Measurements from ENCODE around the gene WDR45B.
"Not testable (repeated sequence)": the region's sequence is repeated elsewhere in the genome, so short reads cannot be mapped to it uniquely, and the experiment has no call there.

The WDR45B gene

DNA sequence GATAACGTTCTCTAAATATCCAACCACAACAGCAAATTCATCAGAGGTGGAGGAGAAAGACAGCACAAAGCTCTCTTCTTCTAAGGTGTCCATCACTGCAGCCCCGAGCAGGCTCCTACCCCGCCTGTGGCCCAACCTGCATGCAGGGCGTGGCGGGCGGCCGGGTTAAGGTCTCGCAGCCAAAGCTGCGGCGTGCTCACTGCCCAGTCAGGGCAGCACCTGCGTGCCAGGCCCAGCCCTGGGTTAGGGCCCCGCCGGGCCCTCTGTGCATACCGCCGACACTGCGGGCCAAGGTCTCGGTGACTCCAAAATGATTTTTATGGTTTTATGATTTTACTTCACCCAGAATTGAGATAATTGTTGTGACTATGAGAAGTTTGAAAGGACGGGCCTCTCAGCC is 70.9 kb downstream of the WDR45B start:
- FAIRE-seq, result no peak

DNA sequence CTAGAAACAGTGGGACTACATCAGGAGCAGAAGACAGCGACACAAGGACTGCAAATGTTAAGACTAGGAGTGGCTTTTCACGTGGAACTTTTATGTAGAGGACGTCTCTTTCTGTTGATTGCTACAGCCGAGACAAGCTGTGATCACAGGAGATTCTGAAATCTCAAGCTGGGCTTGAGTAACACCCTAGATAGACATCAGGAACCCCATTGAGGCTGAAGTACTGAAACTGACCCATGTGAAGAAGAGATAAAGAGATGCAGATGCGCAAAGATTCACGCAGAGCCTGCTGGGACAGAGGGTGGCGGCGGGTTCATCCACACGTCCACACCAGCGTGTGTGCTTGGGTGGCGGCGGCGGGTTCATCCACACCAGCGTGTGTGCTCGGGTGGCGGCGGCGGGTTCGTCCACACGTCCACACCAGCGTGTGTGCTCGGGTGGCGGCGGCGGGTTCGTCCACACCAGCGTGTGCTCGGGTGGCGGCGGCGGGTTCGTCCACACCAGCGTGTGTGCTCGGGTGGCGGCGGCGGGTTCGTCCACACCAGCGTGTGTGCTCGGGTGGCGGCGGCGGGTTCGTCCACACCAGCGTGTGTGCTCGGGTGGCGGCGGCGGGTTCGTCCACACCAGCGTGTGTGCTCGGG is 72.5 kb downstream of the WDR45B start:
- not testable (repeated sequence) for FAIRE-seq

DNA sequence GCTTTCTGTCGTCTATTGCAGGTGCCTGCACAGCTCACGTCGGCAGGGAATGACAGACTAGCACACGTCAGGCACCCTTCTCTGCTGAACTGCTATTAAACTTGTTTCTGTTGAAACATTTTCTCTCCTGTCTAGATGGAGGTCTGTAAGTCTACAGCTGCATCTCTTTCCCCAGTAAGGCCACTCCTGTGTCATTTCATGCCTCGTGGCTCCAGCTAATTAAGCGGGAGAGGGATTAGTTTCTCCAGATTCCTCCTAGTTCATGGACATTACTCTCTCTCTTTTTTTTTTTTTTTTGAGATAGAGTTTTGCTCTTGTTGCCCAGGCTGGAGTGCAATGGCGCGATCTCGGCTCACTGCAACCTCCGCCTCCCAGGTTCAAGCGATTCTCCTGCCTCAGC is 74.2 kb downstream of the WDR45B start:
- FAIRE-seq, result no peak

DNA sequence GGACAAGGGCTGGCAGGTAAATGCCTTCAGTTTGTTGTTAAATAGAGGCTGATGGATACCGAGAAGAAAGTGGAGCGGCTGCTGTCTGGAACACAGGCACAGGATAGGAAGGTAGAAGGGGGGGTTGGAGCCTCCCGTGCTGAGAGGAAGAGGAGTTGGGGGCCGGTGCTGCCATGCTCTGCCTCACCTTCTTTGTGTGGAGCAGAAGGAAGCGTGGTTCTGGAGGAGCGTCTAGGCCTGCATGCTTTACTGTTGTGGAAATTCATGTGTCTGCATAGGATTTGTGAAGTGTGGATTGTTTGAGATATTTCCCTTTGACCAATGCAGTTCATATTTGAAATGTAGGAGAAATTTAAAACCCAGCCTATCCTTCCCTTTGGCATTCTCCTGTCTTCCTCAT is 76.4 kb downstream of the WDR45B start:
- FAIRE-seq, result no peak

DNA sequence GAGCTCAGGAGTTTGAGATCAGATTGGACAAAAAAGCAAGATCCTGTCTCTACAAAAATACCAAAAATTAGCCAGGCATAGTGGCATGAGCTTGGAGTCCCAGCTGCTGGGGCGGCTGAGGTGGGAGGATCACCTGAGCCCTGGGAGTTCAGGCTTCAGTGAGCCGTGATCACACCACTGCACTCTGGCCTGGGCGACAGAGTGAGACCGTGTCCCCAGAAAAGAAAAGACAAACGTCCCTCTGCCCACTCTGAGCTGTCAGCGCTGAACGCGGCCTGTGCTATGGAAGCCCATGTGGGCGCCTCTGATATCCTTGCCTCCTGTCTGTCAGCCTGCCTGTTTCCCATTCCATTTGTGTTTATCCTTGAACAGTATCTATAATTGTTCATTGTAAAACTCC is 78.0 kb downstream of the WDR45B start:
- no peak for FAIRE-seq

DNA sequence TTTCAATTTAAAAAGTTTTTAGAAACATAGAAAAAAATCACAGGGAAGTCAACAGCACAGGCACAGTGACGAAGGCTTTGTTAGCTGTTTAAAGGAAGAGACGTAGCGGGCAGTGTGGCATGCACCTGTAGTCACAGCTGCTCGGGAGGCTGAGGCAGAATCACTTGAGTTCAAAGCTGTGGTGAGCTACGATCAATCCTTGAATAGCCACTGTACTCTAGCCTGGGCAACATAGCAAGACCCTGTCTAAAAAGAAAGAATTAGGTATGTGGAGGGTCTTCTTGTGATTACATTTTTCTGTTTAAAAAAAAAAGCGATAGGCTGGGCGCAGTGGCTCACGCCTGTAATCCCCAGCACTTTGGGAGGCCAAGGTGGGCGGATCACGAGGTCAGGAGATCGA is 78.6 kb downstream of the WDR45B start:
- no peak for FAIRE-seq

DNA sequence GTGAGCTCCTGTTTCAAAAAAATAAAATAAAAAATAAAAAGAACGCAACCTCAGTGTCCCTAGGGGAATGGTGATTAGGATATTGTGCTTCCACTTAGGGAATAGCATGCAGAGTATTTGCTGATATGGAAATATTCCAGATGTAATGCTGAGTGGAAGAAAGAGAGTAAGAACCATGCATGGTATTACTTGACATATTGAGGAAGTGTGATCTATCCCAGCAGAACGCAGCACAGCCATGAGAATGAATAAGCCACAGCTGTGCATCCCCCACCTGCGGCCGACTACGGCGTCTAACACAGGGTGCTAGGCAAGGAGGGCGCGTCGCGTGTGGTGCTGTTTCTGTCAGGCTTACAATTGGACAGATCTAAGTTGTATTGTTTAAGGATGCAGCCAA is 79.2 kb downstream of the WDR45B start:
- no peak for FAIRE-seq

DNA sequence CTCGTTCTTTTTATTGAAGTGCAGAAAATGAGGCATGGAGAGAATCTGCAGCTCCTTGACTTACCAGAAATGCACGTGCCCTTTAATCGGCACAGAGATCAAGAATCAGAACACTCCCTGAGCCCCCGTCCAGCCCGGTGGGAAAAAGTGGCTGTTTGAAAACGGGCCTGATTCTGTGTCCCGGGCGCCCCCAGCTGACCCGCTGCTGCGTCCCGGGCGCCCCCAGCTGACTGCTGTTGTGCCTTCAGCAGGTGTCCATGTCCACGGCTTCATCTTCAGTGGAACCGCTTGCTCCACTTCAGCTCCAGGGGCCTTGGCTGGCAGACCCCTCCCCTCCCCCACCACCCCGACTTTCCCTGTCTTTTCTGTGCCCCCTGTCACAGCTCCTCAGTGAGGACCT is 81.0 kb downstream of the WDR45B start:
- no peak for FAIRE-seq

DNA sequence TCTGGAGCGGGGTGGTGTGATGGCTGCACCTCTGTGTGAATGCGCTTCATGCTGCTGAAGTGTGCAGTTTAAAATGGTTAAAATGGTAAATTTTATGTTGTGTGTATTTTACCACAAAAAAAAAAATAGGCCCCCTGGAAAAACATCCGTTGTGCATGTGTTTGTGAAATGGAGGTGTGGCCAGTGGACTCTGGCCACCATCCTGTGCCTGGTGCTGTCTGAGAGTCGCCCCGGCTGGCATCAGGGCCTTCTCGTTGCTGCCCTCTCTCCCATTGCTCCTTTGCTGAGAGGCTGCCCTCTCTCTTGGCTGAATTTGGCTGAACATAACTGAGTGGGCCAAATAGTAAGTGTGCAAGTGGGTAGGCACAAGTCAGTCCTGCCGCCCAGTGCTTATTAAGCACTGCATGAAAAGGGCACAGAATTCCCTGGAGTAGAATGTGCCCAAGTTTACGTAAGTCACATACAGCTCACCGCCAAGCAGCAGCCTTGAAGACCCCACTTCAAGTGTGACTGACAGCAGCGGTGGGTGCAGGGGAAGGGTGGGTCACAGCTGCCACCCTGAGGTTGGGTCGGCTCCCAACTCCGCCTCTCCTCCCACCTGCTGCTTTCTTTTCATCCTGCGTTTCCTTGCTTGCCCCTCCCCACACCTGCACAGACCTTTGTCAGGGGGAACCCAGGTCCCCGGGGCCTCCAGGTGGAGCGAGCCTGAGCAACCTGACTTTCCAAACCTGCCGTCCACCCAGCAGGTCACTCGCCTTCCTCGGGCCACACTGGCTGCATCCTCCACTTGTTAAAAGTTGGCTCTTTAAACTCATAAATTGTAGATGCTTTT is 81.9 kb downstream of the WDR45B start:
- no peak for FAIRE-seq

DNA sequence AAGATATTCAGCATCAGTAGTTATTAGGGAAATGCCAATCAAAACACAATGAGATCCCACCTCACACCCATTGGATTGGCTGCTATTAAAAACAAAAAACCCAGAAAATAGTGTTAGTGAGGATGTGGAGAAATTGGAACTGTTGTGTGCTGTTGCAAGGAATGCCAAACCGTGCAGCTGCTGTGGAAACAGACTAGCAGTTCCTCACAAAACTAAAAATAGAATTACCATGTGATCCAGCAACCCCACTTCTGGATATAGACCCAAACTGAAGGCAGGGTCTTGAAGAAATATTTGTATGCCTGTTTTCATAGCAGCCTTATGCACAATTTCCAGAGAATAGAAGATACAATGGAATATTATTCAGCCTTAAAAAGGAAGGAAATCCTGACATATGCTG is 82.7 kb downstream of the WDR45B start:
- no peak for FAIRE-seq

Data from endometrium (tissue), 2 donors.